HL-60 (cell line): Measurements from ENCODE around the gene LIFR.

Source experiments
- DNase-seq, 2 experiments: peaks; one replicate each; pipeline ENCODE4 v3.0.0-alpha.2; 2010 to 2020; ENCODE audit warnings: low read depth in 1 of 2, low spot score in 1 of 2
- H3K27ac ChIP-seq: fragments of 250-450 bp; sonication (Bioruptor Pico); replicated peaks from 2 replicates; pipeline ENCODE4 v1.5.1; 2020; ENCODE audit warnings: mild to moderate bottlenecking, moderate library complexity
- H3K27me3 ChIP-seq: fragments of 250-450 bp; sonication (Bioruptor Pico); 2 replicates; pipeline ENCODE4 v1.5.1; 2021; ENCODE audit warnings: mild to moderate bottlenecking, moderate library complexity; ENCODE audit not compliant: insufficient read depth, poor library complexity, severe bottlenecking
- H3K4me3 ChIP-seq: replicated peaks from 2 replicates; pipeline ENCODE4 v1.5.1; 2011; ENCODE audit warnings: mild to moderate bottlenecking, control low read depth, low read length; ENCODE audit not compliant: insufficient read depth
- CTCF ChIP-seq: IDR thresholded peaks from one replicate; pipeline ENCODE4 v1.5.1; 2011; ENCODE audit warnings: low read length, control low read depth, inconsistent platforms; ENCODE audit not compliant: insufficient read depth
- GABPA ChIP-seq: IDR thresholded peaks from 2 replicates; pipeline ENCODE4 v1.6.1; 2012; ENCODE audit warnings: low read depth
- POLR2AphosphoS5 ChIP-seq: IDR thresholded peaks from 2 replicates; pipeline ENCODE4 v1.6.1; 2012; ENCODE audit warnings: low read depth
- SPI1 ChIP-seq: IDR thresholded peaks from 2 replicates; pipeline ENCODE4 v1.6.1; 2012; ENCODE audit warnings: low read depth, mild to moderate bottlenecking, borderline replicate concordance
- TF ChIP-seq, protein P1 (sequence below): IDR thresholded peaks from 2 replicates; pipeline ENCODE4 v1.6.1; 2012; ENCODE audit warnings: low read depth; ENCODE audit not compliant: insufficient replicate concordance

Gene LIFR

GRCh38 chr5:38598994-38599617 lies 42.7 kb upstream of the LIFR start:
- H3K27ac ChIP-seq: no peak overlapping the region
- DNase-seq: no peak

DNA sequence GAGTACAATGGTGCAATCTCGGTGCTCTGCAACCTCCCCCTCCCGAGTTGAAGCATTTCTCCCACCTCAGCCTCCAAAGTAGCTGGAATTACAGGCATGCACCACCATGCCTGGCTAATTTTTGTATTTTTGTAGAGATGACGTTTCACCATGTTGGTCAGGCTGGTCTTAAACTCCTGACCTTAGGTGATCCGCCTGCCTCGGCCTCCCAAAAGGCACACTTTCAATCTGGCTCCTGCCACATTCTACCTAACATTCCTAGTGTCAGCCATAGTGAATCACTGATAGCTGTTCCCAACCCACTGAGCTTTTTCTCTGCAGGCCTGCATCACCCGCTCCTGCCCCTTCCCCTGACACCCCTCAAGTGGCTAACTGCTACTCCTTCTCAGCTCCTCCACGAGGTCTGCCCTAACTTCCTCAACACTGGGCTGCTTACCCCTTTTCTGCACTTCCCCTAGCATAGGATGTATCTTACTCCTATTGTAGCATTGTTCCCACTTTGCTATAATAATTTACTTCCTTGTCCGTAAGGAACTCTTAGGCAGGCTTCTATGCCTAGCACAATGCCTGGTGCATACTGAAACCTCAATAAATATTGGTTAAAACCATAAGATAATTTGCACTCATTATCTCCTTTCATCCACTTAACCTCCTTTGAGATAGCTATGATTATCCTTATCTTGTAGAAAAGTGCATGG lies 42.0 kb upstream of the LIFR start:
- TF ChIP-seq SPI1 (no peak), POLR2AphosphoS5 (no peak), GABPA (no peak), CTCF (no peak)
- TF ChIP-seq, protein P1, sequence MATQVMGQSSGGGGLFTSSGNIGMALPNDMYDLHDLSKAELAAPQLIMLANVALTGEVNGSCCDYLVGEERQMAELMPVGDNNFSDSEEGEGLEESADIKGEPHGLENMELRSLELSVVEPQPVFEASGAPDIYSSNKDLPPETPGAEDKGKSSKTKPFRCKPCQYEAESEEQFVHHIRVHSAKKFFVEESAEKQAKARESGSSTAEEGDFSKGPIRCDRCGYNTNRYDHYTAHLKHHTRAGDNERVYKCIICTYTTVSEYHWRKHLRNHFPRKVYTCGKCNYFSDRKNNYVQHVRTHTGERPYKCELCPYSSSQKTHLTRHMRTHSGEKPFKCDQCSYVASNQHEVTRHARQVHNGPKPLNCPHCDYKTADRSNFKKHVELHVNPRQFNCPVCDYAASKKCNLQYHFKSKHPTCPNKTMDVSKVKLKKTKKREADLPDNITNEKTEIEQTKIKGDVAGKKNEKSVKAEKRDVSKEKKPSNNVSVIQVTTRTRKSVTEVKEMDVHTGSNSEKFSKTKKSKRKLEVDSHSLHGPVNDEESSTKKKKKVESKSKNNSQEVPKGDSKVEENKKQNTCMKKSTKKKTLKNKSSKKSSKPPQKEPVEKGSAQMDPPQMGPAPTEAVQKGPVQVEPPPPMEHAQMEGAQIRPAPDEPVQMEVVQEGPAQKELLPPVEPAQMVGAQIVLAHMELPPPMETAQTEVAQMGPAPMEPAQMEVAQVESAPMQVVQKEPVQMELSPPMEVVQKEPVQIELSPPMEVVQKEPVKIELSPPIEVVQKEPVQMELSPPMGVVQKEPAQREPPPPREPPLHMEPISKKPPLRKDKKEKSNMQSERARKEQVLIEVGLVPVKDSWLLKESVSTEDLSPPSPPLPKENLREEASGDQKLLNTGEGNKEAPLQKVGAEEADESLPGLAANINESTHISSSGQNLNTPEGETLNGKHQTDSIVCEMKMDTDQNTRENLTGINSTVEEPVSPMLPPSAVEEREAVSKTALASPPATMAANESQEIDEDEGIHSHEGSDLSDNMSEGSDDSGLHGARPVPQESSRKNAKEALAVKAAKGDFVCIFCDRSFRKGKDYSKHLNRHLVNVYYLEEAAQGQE: no peak
- H3K4me3 ChIP-seq: no peak overlapping the region
- DNase-seq: peak in 1 of 2 experiments; percentile 3
- H3K27me3 ChIP-seq: no peaks in the 10 kb centered on the region
- no peak overlapping the region for H3K27ac ChIP-seq

More at GRCh38 chr5:38598994-38599617, 42.7 kb upstream of the LIFR start:
- Histone ChIP-seq H3K4me3 (no peak overlapping the region), H3K27me3 (no peaks in the 10 kb centered on the region)
- TF ChIP-seq POLR2AphosphoS5: no peak
- TF ChIP-seq, protein P1: no peak
- no peak for TF ChIP-seq GABPA
- no peak for TF ChIP-seq CTCF
- TF ChIP-seq SPI1: no peak

GRCh38 chr5:38596981-38597380 lies 40.5 kb upstream of the LIFR start:
- Histone ChIP-seq H3K27ac (no peak overlapping the region), H3K4me3 (no peak overlapping the region)

More at GRCh38 chr5:38596981-38597380, 40.5 kb upstream of the LIFR start:
- TF ChIP-seq SPI1 (no peak), GABPA (no peak), CTCF (no peak), POLR2AphosphoS5 (no peak)
- TF ChIP-seq, protein P1: no peak
- H3K27me3 ChIP-seq: no peaks in the 10 kb centered on the region
- DNase-seq: no peak
